ENCODE results near the gene PAK2.
A peak's percentile ranks its signal among the peaks of the same experiment; 100 is the strongest.

GRCh38 chr3:196867507-196868296, 128.0 kb downstream of the PAK2 start, which contains the start of gene SENP5:
- peak; percentile 50 to 89 for TF ChIP-seq POLR2A (IDR thresholded peaks at IDR 0.05)
- TF ChIP-seq CTCF (IDR thresholded peaks at IDR 0.05) = peak in 1 of 5 experiments; percentile 10
- TF ChIP-seq EP300 (IDR thresholded peaks at IDR 0.05) = peak in 1 of 2 donors; percentile 91

All from tibial nerve (tissue), 4 donors.